ENCODE results near the gene MDK.

Gene MDK

DNA sequence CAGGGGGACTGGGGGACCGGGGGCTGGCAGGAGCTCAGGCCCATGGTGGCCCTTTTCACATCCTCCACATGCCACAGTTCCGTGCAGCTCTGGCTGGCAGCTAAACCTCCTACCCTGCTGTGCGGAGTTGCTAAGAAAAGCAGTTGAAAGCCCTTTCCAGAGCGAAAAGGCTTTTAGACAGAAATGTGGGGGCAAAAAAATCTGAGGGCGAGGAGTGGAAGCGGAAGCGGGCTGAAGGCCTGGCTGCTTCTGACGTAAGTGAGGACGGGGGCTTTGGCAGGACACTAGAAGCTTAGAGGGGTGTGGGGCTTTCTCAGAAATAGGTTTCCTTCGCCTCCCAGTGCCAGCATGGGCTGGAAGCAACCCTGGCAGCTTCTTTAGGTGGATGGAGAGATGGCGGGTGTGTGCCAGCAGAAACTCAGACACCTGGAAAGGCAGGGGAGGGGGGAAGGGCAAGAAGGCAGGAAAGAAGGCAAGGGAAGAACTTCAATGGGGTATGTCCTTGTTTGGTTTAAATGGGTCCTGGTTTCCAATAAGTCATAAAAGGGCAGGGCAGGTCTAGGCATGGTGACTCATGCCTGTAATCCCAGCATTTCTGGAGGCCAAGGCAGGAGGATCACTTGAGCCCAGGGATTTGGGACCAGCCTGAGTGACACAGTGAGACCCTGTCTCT lies 45.4 kb upstream of the MDK start:
- no peaks in the 10 kb centered on the region for H3K9me3 ChIP-seq (ENCODE audit: control insufficient read depth, insufficient read depth, low read length)

DNA sequence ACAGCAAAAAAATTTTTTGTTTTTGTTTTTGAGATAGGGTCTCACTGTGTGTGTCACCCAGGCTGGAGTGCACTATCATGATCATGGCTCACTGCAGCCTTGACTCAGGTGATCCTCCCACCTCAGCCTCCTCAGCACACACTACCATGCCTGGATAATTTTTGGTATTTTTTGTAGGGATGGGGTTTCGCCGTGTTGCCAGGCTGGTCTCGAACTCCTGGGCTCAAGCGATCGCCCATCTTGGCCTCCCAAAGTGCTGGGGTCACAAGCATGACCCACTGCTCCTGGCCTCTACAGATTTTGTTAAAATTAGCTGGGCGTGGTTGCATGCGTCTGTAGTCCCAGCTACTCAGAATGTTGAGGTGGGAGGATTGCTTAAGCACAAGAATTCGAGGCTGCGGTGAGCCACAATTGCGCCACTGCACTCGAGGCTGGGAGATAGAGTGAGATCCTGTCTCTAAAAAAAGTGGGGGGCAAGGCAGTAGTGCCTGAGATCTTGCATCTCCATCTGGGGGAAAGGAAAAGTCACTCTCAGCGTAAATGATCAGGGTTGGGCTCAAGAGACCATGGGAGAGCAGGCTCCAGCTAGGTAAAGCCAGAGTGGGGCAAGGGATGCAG lies 44.8 kb upstream of the MDK start:
- H3K27me3 ChIP-seq (ENCODE audit: control insufficient read depth, low read length): peaks cover 65% of the 10 kb centered on the region
- H3K36me3 ChIP-seq (ENCODE audit: control insufficient read depth, low read length): no peaks in the 10 kb centered on the region
- no peak overlapping the region for H3K27ac ChIP-seq (ENCODE audit: low read depth, low read length)
- no peaks in the 10 kb centered on the region for H3K9me2 ChIP-seq (replicated peaks; ENCODE audit: control insufficient read depth, low read length)
- TF ChIP-seq EZH2phosphoT487 (IDR thresholded peaks at IDR 0.05; ENCODE audit: borderline replicate concordance, low read length): no peak
- TF ChIP-seq, protein P1, sequence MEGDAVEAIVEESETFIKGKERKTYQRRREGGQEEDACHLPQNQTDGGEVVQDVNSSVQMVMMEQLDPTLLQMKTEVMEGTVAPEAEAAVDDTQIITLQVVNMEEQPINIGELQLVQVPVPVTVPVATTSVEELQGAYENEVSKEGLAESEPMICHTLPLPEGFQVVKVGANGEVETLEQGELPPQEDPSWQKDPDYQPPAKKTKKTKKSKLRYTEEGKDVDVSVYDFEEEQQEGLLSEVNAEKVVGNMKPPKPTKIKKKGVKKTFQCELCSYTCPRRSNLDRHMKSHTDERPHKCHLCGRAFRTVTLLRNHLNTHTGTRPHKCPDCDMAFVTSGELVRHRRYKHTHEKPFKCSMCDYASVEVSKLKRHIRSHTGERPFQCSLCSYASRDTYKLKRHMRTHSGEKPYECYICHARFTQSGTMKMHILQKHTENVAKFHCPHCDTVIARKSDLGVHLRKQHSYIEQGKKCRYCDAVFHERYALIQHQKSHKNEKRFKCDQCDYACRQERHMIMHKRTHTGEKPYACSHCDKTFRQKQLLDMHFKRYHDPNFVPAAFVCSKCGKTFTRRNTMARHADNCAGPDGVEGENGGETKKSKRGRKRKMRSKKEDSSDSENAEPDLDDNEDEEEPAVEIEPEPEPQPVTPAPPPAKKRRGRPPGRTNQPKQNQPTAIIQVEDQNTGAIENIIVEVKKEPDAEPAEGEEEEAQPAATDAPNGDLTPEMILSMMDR (IDR thresholded peaks at IDR 0.05; ENCODE audit: low read depth, low read length, poor library complexity, severe bottlenecking): no peak
- H3F3A ChIP-seq (ENCODE audit: control insufficient read depth, insufficient read depth): no peaks in the 10 kb centered on the region
- no peaks in the 10 kb centered on the region for H3K9me3 ChIP-seq (ENCODE audit: control insufficient read depth, insufficient read depth, low read length)
- no peaks in the 10 kb centered on the region for H3K79me2 ChIP-seq (ENCODE audit: control insufficient read depth, low read length)
- peaks cover 14% of the 10 kb centered on the region for H3K4me1 ChIP-seq (ENCODE audit: control insufficient read depth, low read length)
- no peaks in the 10 kb centered on the region for H4K20me1 ChIP-seq (ENCODE audit: control insufficient read depth, insufficient read depth, low read depth, low read length)
- H3K4me3 ChIP-seq (ENCODE audit: low read length): no peak overlapping the region
- H3K4me2 ChIP-seq (ENCODE audit: low read length): no peak overlapping the region

More for the DNA sequence above, 45.4 kb upstream of the MDK start:
- Histone ChIP-seq H3F3A (ENCODE audit: control insufficient read depth, insufficient read depth) (no peaks in the 10 kb centered on the region), H3K4me2 (ENCODE audit: low read length) (no peak overlapping the region), H3K27ac (ENCODE audit: low read depth, low read length) (no peak overlapping the region), H3K4me3 (ENCODE audit: low read length) (no peak overlapping the region), H3K79me2 (ENCODE audit: control insufficient read depth, low read length) (no peaks in the 10 kb centered on the region), H3K9me2 (replicated peaks; ENCODE audit: control insufficient read depth, low read length) (no peaks in the 10 kb centered on the region), H4K20me1 (ENCODE audit: control insufficient read depth, insufficient read depth, low read depth, low read length) (no peaks in the 10 kb centered on the region; the same call in 1 of the 2 replicates), H3K36me3 (ENCODE audit: control insufficient read depth, low read length) (no peaks in the 10 kb centered on the region), H3K27me3 (ENCODE audit: control insufficient read depth, low read length) (peaks cover 67% of the 10 kb centered on the region), H3K4me1 (ENCODE audit: control insufficient read depth, low read length) (peaks cover 13% of the 10 kb centered on the region)
- TF ChIP-seq EZH2phosphoT487 (IDR thresholded peaks at IDR 0.05; ENCODE audit: borderline replicate concordance, low read length): no peak
- TF ChIP-seq, protein P1 (IDR thresholded peaks at IDR 0.05; ENCODE audit: low read depth, low read length, poor library complexity, severe bottlenecking): no peak

DNA sequence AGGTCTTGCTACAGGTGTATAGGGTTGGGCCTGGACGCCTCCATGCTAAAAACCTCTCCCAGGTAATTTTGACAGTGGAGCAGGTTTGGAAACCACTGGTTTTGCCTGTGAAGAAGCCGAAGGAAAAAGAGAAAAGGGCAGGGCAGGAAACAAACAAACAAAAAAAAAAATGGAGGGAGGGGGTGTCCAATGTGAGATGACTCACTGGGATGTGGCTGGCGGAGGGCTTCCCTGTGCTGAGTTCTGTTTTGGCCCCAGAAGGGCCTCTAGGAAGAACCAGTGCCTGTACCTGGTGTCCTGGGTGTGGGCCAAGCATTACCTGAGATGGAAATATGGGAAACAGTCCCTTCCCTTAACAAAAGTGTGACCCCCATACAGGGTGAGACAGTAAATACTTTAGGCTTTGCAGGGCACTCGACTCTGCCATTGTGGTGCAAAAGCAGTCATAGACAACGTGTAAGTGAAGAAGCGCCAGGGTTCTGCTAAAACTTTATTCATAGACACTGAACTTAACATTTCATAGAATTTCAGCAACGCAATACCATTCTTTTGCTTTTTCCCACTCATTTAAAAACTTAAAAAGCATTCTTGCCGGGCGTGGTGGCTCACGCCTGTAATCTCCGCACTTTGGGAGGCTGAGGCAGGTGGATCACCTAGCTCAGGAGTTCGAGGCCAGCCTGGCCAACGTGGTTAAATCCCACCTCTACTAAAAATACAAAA lies 43.7 kb upstream of the MDK start:
- Histone ChIP-seq H3K4me2 (ENCODE audit: low read length) (no peak overlapping the region), H3K4me1 (ENCODE audit: control insufficient read depth, low read length) (peaks cover 17% of the 10 kb centered on the region), H3F3A (ENCODE audit: control insufficient read depth, insufficient read depth) (no peaks in the 10 kb centered on the region)

More for the DNA sequence above, 43.7 kb upstream of the MDK start:
- TF ChIP-seq EZH2phosphoT487 (IDR thresholded peaks at IDR 0.05; ENCODE audit: borderline replicate concordance, low read length): no peak
- TF ChIP-seq, protein P1 (IDR thresholded peaks at IDR 0.05; ENCODE audit: low read depth, low read length, poor library complexity, severe bottlenecking): no peak
- H3K79me2 ChIP-seq (ENCODE audit: control insufficient read depth, low read length): no peaks in the 10 kb centered on the region
- H3K27me3 ChIP-seq (ENCODE audit: control insufficient read depth, low read length): peaks cover 58% of the 10 kb centered on the region
- H3K9me2 ChIP-seq (replicated peaks; ENCODE audit: control insufficient read depth, low read length): no peaks in the 10 kb centered on the region
- H3K9me3 ChIP-seq (ENCODE audit: control insufficient read depth, insufficient read depth, low read length): no peaks in the 10 kb centered on the region
- no peak overlapping the region for H3K4me3 ChIP-seq (ENCODE audit: low read length)
- no peaks in the 10 kb centered on the region for H4K20me1 ChIP-seq (ENCODE audit: control insufficient read depth, insufficient read depth, low read depth, low read length)
- no peak overlapping the region for H3K27ac ChIP-seq (ENCODE audit: low read depth, low read length)
- no peaks in the 10 kb centered on the region for H3K36me3 ChIP-seq (ENCODE audit: control insufficient read depth, low read length)
